ENCODE results near the gene RSRC2.

Gene RSRC2

DNA sequence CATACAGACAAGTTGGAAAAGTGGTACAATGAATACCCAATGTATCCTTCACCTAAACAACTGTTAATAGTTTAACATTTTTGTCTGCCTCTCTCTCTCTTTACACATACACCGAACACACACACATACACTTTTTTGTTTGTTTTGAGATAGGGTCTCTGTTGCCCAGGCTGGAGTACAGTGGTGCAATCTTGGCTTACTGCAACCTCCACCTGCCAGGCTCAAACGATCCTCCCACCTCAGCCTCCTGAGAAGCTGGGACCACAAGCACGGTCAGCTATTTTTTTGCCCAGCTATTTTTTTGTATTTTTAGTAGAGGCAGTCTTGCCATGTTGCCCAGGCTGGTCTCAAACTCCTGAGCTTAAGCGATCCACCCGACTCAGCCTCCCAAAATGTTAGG is 42.8 kb downstream of the RSRC2 start:
- H3K4me3 ChIP-seq (ENCODE audit: severe bottlenecking), result no peak overlapping the region
- no peak for DNase-seq (ENCODE audit: low spot score)
- H3K27me3 ChIP-seq (ENCODE audit: insufficient read depth, poor library complexity, severe bottlenecking), result no peaks in the 10 kb centered on the region
- no peaks in the 10 kb centered on the region for H3K9me3 ChIP-seq (ENCODE audit: severe bottlenecking)
- TF ChIP-seq, protein P1, sequence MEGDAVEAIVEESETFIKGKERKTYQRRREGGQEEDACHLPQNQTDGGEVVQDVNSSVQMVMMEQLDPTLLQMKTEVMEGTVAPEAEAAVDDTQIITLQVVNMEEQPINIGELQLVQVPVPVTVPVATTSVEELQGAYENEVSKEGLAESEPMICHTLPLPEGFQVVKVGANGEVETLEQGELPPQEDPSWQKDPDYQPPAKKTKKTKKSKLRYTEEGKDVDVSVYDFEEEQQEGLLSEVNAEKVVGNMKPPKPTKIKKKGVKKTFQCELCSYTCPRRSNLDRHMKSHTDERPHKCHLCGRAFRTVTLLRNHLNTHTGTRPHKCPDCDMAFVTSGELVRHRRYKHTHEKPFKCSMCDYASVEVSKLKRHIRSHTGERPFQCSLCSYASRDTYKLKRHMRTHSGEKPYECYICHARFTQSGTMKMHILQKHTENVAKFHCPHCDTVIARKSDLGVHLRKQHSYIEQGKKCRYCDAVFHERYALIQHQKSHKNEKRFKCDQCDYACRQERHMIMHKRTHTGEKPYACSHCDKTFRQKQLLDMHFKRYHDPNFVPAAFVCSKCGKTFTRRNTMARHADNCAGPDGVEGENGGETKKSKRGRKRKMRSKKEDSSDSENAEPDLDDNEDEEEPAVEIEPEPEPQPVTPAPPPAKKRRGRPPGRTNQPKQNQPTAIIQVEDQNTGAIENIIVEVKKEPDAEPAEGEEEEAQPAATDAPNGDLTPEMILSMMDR (IDR thresholded peaks at IDR 0.05; ENCODE audit: poor library complexity, severe bottlenecking), result no peak
- no peak overlapping the region for H3K27ac ChIP-seq (ENCODE audit: poor library complexity, severe bottlenecking)
- no peak for ATAC-seq (ENCODE audit: low read depth)
- H3K36me3 ChIP-seq (ENCODE audit: low read depth), result peaks cover 93% of the 10 kb centered on the region
- H3K4me1 ChIP-seq (ENCODE audit: insufficient read depth, poor library complexity, severe bottlenecking), result no peaks in the 10 kb centered on the region

DNA sequence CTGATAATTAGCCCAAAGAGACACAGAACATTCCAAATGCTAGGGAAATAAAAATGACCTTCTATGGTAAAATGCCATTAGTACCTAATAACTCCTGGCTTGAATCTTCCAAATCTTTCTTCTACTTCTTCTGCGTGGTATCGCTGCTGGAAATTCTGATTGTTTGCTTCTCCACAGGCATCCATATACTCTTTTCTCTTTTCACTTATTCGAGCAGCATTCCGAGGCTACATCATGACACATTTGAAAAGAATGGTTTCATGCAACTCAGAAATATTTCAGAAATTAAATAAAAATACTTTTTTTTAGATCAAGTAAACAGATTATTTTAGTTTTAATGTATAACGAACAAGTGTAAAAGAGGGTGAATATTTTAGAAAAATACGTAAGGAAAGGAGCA is 44.9 kb downstream of the RSRC2 start:
- Histone ChIP-seq H3K36me3 (ENCODE audit: low read depth) (peaks cover 88% of the 10 kb centered on the region), H3K27ac (ENCODE audit: poor library complexity, severe bottlenecking) (no peak overlapping the region)
- TF ChIP-seq, protein P1 (IDR thresholded peaks at IDR 0.05; ENCODE audit: poor library complexity, severe bottlenecking), result no peak

DNA sequence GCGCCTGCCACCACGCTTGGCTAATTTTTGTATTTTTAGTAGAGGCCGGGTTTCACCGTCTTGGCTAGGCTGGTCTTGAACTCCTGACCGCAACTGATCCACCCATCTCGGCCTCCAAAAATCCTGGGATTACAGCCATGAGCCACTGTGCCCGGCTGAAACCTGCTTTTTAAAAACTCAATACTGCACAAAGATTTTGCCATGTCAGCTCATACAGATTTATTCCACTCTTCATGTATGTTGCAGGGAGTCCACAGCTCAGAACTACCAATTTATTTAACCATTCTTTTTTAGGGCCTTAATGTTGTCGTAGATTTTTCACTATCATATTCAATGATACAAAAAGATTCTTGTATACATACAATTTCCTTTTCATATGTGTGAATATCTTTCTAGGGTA is 46.0 kb downstream of the RSRC2 start:
- no peaks in the 10 kb centered on the region for H3K27me3 ChIP-seq (ENCODE audit: insufficient read depth, poor library complexity, severe bottlenecking)
- DNase-seq (ENCODE audit: low spot score), result no peak
- TF ChIP-seq, protein P1 (IDR thresholded peaks at IDR 0.05; ENCODE audit: poor library complexity, severe bottlenecking), result no peak
- H3K4me3 ChIP-seq (ENCODE audit: severe bottlenecking), result no peak overlapping the region
- H3K9me3 ChIP-seq (ENCODE audit: severe bottlenecking), result no peaks in the 10 kb centered on the region
- H3K4me1 ChIP-seq (ENCODE audit: insufficient read depth, poor library complexity, severe bottlenecking), result no peaks in the 10 kb centered on the region
- no peak for ATAC-seq (ENCODE audit: low read depth)
- H3K36me3 ChIP-seq (ENCODE audit: low read depth), result peaks cover 89% of the 10 kb centered on the region
- H3K27ac ChIP-seq (ENCODE audit: poor library complexity, severe bottlenecking), result no peak overlapping the region

More for the DNA sequence above, 44.9 kb downstream of the RSRC2 start:
- ATAC-seq (ENCODE audit: low read depth), result no peak
- no peak for DNase-seq (ENCODE audit: low spot score)
- Histone ChIP-seq H3K4me1 (ENCODE audit: insufficient read depth, poor library complexity, severe bottlenecking) (no peaks in the 10 kb centered on the region), H3K9me3 (ENCODE audit: severe bottlenecking) (no peaks in the 10 kb centered on the region), H3K4me3 (ENCODE audit: severe bottlenecking) (no peak overlapping the region), H3K27me3 (ENCODE audit: insufficient read depth, poor library complexity, severe bottlenecking) (no peaks in the 10 kb centered on the region)

DNA sequence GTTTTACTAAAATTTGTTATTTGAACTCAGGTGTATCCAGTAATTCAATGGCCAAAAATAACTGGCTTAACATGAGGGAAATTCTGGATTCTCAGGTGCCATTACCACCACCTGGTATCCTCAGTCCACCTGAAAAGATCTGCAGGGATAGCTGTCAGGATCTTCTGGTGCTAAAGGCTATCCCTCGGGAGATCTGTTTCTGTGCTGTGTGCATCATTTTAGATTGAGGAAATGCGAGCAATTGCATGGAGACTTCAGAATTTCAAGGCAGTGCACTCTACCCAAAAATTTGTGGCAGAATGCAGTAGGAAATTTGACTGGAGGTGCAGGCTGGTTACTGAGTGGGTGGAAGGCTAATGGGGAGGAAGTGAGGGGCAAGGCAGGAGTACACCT is 52.4 kb downstream of the RSRC2 start:
- Histone ChIP-seq H3K27me3 (ENCODE audit: insufficient read depth, poor library complexity, severe bottlenecking) (no peaks in the 10 kb centered on the region), H3K4me3 (ENCODE audit: severe bottlenecking) (no peak overlapping the region), H3K36me3 (ENCODE audit: low read depth) (peaks cover 64% of the 10 kb centered on the region), H3K9me3 (ENCODE audit: severe bottlenecking) (no peaks in the 10 kb centered on the region), H3K27ac (ENCODE audit: poor library complexity, severe bottlenecking) (peak overlapping the region; percentile 25), H3K4me1 (ENCODE audit: insufficient read depth, poor library complexity, severe bottlenecking) (peaks cover 8% of the 10 kb centered on the region)
- TF ChIP-seq, protein P1 (IDR thresholded peaks at IDR 0.05; ENCODE audit: poor library complexity, severe bottlenecking), result no peak
- DNase-seq (ENCODE audit: low spot score) (no peak), ATAC-seq (ENCODE audit: low read depth) (no peak)

DNA sequence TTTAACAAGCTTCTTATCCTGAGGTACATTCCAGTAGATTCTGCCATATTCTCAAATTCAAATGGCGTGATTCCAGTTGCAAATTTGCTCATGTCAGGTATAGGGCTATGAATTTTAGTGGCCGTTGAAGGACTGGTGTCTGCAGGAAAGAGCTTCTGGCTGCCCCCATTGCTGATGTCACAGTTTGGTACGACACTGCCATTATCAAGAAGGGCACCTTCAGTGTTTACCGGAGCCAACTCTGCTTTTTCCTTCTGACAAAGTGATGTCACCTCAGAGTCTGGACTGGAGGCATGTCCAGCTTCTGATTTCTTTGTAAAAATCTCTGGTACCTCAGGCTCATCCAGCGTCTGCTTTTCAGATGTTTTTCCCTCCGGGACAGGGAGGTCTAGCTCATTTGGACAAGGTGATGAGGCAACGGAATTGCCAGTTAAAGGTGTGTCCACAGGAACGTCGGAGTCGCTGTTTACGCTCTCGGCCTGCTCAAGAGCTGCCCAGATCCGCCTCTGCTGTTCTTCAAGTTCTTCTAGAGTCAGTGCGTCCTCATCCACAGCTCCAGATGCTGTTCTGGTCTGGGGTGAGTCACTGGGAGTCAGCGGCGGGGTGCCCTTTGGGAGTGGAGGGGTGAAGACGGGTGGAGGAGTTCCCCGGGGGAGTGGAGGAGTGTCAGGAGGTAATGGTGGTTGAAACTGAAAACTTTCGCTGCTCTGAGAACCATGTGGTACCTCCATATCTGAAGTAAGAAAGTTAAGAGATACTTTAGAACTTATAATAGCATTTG is 53.0 kb downstream of the RSRC2 start:
- Histone ChIP-seq H3K4me3 (ENCODE audit: severe bottlenecking) (no peak overlapping the region), H3K27ac (ENCODE audit: poor library complexity, severe bottlenecking) (peak overlapping the region; percentile 25), H3K9me3 (ENCODE audit: severe bottlenecking) (no peaks in the 10 kb centered on the region), H3K4me1 (ENCODE audit: insufficient read depth, poor library complexity, severe bottlenecking) (peaks cover 8% of the 10 kb centered on the region), H3K27me3 (ENCODE audit: insufficient read depth, poor library complexity, severe bottlenecking) (no peaks in the 10 kb centered on the region), H3K36me3 (ENCODE audit: low read depth) (peaks cover 58% of the 10 kb centered on the region)
- ATAC-seq (ENCODE audit: low read depth), result peak; percentile 71
- DNase-seq (ENCODE audit: low spot score), result no peak
- TF ChIP-seq, protein P1 (IDR thresholded peaks at IDR 0.05; ENCODE audit: poor library complexity, severe bottlenecking), result no peak
